SH-SY5Y (cell line): ENCODE results near the gene GTF2A1.

Experiments used
- GATA2 ChIP-seq: IDR thresholded peaks from 2 replicates; pipeline ENCODE4 v1.6.1; 2011; ENCODE audit warnings: mild to moderate bottlenecking, low read depth, low read length
- GATA3 ChIP-seq: IDR thresholded peaks from 2 replicates; pipeline ENCODE4 v1.6.1; 2011; ENCODE audit warnings: low read depth, mild to moderate bottlenecking, low read length, moderate library complexity

DNA sequence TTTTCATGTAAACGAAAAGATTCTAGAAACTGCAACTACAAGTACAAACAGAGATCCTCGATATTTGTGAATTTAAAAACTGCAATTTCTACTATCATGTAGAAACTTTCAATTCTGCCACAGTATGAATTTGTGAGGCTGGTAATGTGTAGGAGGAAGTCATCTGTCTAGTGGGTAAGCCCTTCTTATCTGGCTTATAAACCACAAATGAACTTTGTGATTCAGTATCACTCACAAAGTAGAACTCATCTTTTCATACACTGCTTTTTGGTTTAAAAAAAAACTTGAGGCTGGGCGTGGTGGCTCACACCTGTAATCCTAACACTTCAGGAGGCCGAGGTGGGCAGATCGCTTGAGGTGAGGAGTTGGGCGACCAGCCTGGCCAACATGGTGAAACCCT lies 20.7 kb downstream of the GTF2A1 start:
- no peak for TF ChIP-seq GATA2
- TF ChIP-seq GATA3, result no peak
